Measurements from ENCODE around the gene HVCN1.

Gene HVCN1

DNA sequence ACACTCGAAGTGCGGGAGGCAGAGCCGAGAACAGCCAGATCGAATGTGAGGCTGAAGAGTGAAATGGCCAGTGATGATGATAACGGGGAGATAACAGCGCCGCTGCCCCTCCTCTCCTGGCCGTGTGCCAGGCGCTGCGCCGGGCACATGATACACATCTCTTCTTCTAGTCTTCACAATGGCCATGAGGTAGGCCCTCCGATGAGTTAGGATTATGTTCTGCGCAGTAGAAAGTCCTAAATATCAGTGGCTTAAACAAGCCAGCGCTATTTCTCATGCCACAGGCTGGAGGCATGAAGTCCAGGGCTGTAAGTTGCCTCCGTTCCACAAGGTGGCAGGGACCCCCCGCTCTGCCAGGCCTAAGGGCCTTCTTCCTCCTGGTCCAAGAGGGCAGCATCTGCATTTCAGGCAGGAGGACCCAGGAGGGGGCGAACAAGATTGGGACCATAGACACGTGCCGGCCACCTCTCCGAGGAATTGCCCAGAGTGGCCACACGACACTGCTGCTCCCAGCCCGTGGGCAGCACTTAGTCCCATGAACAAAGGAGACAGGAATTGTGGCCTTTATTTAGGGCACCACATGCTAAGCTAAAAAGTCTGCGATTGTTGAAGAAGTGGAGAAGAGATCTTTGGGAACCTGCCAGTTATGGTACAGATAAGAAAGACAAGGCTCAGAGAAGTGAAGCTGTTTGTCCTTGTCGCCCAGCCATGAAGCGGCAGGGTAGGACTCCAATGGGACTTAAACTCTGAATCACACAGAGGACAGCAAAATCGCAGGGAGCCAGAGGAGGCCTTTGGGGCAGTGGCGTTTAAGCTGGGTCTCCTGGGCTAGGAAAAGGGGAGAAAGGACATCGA lies 10.9 kb upstream of the HVCN1 start:
- no peak for DNase-seq (ENCODE audit: low spot score)

GRCh38 chr12:110698171-110698902 lies 9.4 kb upstream of the HVCN1 start:
- peak; percentile 84 for DNase-seq (ENCODE audit: low spot score)

DNA sequence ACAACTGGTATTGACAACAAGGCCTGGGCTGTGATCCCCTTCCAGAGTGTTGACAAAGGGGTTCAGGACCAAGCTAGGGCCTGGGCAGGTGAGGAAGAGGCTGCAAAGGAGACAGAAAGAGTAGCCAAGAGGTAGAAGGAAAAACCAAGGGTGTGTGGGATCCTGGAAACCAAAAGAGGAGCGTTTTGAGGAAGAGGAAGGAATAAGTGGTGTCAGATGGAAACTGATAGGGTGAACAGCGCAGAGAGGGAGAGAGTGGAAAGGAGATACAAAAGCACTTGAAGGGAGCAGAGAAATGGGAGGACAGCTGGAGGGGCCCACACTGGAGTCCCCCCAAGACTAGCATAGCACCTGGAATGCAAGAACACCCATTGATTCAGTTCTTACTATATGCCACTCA lies 8.3 kb upstream of the HVCN1 start:
- DNase-seq (ENCODE audit: low spot score): no peak

GRCh38 chr12:110696283-110696682 lies 7.4 kb upstream of the HVCN1 start:
- DNase-seq (ENCODE audit: low spot score): no peak

GRCh38 chr12:110694330-110694901 lies 5.5 kb upstream of the HVCN1 start:
- DNase-seq (ENCODE audit: low spot score): no peak

DNA sequence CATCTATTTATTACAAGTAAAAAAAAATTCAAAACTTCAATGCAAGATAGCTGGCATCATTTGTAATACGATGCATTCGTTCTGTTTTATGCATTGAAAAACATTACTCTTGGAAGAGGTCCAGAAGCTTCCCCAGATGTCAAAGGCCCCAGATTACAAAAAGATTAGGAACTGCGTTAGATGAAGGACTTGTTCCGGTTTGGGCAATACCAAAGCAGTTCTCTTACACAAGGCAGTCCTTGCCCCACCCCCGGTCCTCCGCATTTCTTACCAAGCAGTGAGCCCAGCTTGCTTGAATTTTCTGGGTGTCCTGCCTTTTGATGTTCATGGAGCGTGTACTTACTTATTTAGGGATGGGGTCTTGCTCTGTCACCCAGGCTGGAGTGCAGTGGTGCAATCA lies 4.8 kb upstream of the HVCN1 start:
- no peak for DNase-seq (ENCODE audit: low spot score)

DNA sequence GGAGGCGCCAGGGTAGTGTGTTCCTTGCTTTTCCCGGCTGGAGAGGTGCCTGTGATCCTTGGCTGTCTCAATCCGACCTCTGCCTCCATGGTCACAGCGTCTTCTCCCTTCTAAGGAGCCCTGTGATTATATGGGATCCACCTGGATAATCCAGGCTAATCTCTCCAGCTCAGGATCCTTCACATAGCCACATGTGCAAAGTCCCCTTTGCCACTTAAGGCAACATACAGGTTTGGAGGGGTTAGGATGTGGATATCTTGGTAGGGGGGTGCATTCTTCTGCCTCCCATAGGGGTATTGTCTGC lies 1.2 kb upstream of the HVCN1 start:
- no peak for DNase-seq (ENCODE audit: low spot score)

- peak; percentile 7 for DNase-seq (ENCODE audit: low spot score)
These were observed 589 bp upstream of the HVCN1 start for GRCh38 chr12:110689281-110690126.

DNA sequence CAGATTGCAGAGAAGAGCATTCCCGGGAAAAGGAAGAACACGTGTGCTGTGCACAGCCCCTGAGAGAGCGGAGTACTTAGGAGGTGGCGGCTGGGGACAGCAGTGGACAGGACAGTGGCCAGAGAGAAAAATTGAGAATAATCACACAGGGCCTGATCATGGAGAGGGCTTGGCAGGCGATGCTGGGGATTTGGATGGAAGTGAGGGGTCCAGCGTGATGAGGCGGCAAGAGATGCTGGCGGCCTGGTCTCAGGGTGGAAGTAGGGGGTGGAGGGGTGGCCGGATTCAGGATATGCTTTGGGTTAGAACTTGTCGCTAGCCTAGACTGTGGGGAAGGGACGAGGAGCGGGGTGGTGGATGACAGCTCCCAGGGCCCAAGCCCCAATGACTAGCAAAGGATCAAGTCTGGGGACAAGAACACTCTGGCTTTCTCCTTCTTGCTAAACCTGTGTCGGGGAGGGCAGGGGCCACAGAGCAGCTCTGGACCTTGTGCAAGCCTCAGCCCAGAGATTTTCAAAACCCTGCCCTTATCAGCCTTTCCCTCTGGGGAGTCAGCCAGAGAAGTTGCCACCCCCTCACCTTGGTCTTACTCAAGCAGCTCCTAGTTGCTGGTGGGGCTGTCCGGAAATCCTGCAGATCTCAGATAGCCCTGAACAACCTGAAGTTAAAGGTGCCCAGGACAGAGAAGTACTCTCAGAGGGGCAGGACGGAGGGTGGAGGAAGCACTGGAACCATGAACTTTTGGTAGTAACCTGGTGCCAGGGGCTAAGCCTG lies 1.3 kb downstream of the HVCN1 start:
- no peak for DNase-seq (ENCODE audit: low spot score)

- no peak for DNase-seq (ENCODE audit: low spot score)
These were observed 2.5 kb downstream of the HVCN1 start for GRCh38 chr12:110686294-110686903.

GRCh38 chr12:110684312-110684836 lies 4.5 kb downstream of the HVCN1 start:
- no peak for DNase-seq (ENCODE audit: low spot score)

- no peak for DNase-seq (ENCODE audit: low spot score)
These were observed 5.0 kb downstream of the HVCN1 start for GRCh38 chr12:110683888-110684287.

- no peak for DNase-seq (ENCODE audit: low spot score)
These were observed 8.9 kb downstream of the HVCN1 start for GRCh38 chr12:110680032-110680431.

DNA sequence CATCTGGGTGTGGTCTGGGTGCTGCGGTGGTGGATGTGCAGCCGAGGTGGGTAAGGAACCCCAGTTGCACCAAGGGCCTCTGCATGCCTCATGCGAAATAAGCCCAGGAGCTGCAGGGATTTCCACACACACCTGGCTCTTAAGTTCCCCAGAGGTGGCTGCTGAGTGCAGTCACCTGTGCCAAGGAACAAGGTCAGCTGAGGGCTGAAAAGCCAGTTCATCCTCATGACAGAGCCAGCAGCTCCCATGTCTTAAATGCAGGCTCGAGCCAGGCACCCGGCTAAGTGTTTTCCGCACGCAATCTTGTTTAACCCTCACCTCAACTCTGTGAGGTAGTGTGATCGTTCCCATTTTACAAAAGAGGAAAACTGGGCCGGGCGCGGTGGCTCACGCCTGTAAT lies 9.7 kb downstream of the HVCN1 start:
- no peak for DNase-seq (ENCODE audit: low spot score)

DNA sequence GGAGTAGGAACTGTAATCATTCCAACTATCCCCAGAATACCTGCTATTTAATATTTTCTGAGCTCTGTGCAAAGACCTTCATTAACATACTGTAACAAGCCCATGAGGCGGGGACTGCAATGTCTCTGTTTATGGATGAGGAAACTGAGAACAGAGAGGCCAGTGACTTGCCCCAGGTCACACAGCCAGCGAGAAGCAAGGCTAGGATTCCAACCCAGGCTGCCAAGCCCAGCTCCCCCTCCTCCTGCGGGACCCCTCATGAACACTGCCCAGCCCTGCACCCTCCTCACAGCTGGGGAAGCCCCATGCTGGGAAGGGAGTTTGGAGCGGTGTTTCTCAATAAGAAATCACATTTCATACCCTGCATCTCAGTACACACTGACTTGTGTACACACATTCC lies 10.9 kb downstream of the HVCN1 start:
- DNase-seq (ENCODE audit: low spot score): no peak

- no peak for DNase-seq (ENCODE audit: low spot score)
These were observed 11.6 kb downstream of the HVCN1 start for GRCh38 chr12:110677206-110677911.

DNA sequence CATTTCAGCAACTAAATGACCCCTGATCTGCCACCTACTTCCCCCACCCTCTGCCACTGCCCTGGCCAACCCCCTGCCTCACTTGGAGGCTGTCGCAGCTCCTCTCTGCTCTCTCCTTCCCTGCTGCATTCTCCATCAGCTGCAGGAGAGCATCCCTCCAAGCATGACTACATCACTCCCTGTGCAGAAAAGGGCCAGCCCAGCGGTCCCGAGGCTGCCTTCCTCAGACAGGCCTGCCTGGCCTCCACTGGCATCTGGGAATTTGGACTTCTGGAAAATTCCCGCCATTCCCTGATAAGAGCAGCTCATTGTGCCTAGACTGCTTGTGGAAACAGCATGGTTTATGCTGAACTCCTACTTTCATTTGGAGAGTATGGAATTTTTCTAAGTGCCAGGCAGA lies 12.7 kb downstream of the HVCN1 start:
- DNase-seq (ENCODE audit: low spot score): no peak

- DNase-seq (ENCODE audit: low spot score): no peak
These were observed 18.7 kb downstream of the HVCN1 start for GRCh38 chr12:110670161-110670701.

DNA sequence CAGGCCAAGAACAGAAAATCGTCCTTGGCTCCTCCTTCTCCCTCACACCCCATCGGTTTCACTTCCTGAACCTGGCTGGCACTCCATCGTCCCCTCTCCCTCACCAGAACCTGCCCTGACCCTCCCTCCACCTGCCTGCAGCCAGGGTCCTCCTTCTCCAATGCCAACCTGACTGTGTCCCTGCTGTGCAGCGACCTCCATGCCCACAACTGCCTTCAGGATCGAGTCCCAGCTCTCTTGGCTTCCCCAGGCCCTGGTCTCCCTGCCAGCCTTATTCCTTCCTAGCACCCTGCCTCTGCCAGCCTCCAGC lies 19.8 kb downstream of the HVCN1 start:
- DNase-seq (ENCODE audit: low spot score): no peak

Data from kidney capillary endothelial cell (primary cell).